GM12878 (cell line): ENCODE results near the gene ROBO1.

Experiments used
- CREB1 ChIP-seq: IDR thresholded peaks from 2 replicates; pipeline ENCODE4 v1.6.1; 2012; ENCODE audit warnings: low read depth, mild to moderate bottlenecking, inconsistent platforms
- RAD21 ChIP-seq: IDR thresholded peaks from 2 replicates; pipeline ENCODE4 v1.6.1; 2011; ENCODE audit warnings: mild to moderate bottlenecking, low read depth, low read length, moderate library complexity; ENCODE audit not compliant: insufficient read depth
- RFX5 ChIP-seq: IDR thresholded peaks from 2 replicates; pipeline ENCODE4 v1.6.1; 2011; ENCODE audit warnings: low read depth, low read length, improper control_type of control experiment
- TAF1 ChIP-seq: IDR thresholded peaks from 2 replicates; pipeline ENCODE4 v1.6.1; 2011; ENCODE audit warnings: mild to moderate bottlenecking, low read depth, low read length, borderline replicate concordance
- YY1 ChIP-seq: IDR thresholded peaks from 2 replicates; pipeline ENCODE4 v1.6.1; 2011; ENCODE audit warnings: low read depth, mild to moderate bottlenecking, low read length

- TF ChIP-seq RFX5 (no peak), RAD21 (no peak), YY1 (no peak), CREB1 (no peak), TAF1 (no peak)
These were observed 899.2 kb downstream of the ROBO1 start for GRCh38 chr3:78868570-78868969.
